NCI-H2196 treated with DMSO at 0.1 percent for 48 hours (cell line): ENCODE data around the gene PARN.

Experiments used
- DNase-seq: peaks from one replicate; lab custom pipeline; 2025; ENCODE audit not compliant: unreplicated experiment; lab: John Stamatoyannopoulos, UW

PARN gene

DNA sequence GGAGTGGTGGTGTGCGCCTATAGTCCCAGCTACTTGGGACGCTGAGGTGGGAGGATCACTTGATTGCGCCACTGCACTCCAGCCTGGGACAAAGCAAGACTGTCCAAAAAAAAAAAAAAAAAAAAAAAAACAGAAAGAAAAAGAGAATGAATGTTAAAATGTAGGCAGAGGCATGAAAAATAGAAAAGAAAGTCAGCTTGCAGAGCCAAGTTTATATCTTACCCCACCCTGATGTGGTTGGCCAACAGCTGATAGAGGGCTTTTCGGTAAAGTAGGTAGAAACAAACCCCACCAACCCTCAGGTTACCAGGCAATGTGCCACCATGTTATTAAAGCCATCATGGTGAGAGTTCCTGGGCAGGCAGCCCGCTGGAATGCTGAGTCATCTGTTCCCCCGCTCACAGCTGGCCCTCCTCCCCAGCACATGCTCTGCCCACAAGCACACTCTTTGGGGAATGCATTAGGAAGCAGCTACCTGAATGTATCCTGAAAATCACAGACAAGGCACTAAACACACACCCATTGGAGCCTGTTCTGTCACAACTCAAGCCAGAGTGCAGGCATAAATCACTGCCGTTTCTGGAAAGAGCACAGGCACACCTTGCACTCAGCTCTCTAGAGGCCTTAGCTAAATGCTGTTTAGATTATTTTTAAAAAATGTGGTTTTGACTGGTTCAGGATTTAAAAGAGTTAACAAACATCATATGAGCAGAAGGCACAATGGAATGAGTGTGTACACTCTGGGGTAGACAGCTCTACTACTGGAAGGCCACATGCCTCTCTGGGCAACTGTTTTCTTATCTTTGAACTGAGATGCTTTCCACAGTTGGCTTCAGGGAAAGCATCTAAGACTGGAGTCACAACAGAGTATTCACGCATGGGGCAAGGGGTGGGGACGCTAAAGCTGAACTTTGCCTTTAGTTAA is 128.5 kb downstream of the PARN start:
- peak; percentile 80 for DNase-seq

DNA sequence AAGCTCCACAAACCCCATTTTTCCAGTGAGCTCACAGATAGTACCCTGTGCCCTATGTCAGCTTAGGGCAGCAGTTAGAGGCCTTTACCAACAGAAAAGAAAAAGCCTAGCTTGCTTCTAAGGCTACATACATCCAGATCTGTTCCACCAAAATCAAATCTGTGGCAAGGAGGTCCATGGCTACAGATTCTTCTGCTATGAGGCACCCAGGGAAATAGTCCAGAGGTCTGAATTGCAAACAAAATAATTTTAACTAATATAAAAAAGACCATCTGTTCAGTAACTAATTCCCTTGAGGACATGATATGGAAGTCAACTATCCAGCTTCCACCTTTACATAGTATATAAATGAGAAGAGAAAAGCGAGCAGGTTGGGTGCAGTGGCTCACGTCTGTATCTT is 129.3 kb downstream of the PARN start:
- no peak for DNase-seq

DNA sequence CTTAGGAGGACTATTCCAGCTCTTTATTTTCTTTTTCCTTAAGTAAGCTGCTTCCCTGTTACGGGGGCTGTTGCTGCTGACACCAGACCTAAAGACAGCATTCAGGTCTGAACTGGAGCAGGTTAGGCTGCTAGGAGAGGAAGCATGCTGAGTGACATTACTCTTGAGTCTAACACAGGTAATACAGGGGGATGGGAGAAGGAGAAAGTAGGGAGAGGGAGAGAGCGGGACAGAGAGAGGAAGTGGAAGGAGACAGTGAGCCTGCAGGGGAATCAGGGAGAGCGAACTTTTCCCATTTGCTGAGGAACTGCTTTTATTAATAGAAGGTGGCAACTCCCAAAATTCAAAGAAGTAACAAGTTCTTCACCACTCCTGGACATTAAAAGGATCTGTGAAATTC is 130.9 kb downstream of the PARN start:
- DNase-seq = no peak

DNA sequence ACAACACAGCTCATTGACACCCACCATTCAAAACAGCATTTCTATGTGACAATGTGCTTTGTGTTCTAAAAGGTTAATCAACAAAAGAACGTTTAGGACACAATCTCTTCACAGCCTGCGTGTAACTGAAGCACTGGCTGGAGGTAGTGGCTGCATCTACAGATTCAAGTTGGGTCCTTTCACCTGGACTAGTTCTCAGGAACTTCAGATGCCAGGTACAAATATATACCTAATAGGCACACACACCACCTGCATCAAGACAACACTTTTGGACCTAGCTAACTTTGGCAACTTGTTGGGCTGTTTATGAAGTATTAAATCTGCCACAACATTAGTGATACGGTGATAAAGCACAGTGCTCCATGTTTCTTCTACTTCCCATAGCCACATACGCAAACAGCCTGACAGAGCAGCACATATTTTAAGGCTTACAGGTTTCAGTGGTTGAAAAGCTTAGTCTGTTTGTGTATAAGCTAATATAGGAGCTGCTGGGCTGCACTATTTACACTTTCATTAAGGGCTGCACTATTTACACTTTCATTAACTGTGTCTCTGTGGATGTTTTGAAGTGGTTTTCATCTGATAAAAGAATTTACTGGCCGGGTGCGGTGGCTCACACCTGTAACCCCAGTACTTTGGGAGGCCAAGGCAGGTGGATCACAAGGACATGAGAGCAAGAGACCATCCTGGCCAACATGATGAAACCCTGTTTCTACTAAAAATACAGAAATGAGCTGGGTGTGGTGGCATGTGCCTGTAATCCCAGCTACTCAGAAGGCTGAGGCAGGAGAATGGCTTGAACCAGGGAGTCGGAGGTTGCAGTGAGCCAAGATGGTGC is 132.6 kb downstream of the PARN start:
- DNase-seq = no peak

DNA sequence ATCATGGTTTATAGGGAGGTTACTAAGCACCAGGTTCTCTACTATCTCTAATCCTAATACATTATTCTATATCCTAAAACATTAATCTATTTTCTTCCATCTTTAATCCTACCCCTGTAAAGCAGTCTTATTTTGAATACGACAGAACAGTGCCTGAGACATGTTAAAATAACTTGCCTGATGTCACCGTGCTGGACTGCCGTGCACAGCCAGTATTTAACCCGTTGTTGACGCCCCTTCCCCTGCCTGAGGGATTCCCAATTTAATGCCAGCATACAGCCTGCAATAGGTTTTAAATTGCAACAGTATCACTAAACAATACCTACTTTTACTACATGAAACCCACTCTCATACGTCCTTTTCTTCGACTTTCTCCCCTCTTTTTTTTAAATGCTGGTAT is 133.3 kb downstream of the PARN start:
- no peak for DNase-seq

DNA sequence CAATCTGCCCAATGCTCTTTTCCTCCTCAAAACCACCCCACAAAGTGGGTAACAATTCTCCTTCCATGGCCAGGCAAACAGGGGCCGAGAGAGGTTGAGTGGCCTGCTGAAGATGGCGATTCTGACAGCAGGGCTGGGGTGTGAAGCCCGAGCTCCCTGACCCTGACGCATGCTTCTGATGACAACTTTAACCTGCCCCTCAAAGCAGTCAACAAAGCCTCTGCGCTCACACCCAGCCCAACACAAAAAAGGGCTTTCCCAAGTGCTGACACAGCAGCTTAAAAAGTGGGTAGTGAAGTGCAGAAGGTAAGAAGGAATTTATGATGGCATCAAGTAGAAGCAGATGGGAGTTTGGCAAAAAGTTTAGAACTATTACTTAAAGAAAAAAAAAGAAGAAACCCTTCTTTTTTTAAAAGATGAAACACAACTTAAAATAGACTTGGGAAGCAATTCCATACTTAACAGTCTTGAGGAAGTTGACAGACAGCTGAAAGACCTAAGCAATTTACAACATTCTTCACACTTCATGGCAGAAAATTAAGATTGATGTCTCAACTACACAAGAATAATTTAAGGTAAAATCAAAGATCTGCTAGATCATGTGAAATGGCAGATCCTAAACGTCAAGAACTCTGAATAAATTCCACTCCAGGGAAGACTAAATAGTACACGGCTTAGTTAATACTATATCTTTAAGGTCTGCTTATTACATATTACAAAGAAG is 133.9 kb downstream of the PARN start:
- no peak for DNase-seq

DNA sequence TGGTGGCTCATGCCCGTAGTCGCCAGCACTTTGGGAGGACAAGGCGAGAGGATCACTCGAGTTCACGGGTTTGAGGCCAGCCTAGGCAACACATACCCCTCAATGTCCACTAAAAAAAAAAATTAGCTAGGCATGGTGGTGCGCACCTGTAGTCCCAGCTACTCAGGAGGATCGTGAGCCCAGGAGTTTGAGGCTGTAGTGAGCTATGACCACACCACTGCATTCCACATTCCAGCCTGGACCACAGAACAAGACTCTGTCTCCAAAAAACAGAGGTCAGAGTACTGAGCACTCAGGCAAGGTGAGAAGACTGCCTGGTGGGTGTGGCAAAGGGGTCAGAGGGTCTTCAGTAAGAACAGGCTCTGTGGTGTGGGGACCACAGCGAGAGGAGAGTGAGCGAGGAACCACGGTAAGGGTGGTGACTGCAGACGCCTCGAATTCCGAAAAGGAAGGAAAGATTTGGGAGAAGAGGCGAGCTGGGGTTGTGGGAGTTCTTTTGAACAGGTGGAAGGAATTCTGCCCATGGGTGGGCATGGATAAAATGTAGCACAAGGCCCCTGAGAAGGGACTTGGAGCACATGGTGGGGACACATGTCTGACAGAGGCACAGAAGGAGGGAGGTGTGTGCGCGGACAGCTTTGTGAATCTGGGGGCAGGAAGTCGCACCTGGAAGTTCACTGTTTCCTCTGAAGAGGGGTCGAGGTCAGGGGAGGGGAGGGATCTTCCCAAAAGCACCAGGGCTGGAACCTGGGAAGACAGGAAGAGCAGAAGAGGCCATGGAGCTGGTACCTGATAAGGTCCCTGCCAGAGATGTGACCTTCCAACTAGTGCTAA is 134.6 kb downstream of the PARN start:
- no peak for DNase-seq

DNA sequence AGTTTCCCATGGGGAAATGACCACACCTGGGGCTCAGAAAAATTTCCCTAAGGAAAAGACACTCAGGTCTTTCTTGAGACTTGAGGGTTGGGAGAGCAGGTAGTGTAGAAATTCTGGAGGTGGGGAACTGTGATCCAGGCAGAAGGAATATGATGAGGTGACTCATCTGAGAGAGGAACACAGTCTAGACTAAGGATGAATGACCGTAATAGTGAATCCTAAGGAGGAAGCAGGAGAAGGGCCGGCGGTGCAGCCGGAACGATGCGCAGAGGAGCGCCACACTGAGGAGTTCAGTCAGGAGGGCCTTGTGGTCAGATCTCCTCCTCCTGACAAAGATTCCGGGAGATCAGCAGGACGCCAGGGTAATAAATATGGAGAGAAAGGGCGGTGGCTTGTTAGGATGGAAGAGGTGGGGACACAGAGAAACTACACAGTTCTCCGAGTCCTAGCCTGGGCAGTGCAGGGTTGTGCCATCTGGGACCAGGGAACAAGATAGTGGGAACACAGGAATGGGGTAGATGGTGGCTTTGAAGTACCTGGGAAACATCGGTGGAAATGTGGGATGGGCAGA is 135.6 kb downstream of the PARN start:
- DNase-seq = no peak

DNA sequence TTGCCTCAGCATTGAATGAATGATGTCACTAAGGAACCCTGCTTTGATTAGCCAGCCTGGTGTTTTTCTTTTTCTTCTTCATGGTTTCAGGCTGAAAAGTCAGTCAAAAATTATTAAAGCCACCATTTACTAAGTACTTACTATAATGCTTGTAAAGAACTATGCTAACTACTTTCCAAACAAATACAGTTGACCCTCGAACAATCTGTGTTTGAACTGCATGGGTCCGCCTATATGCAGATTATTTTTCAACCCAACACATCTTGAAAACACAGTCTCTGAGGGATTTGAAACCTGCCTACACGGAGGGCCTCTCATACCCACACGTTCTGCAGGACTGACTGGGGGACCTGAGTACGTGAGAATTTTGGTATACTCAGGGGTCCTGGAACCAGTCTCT is 136.3 kb downstream of the PARN start:
- no peak for DNase-seq

DNA sequence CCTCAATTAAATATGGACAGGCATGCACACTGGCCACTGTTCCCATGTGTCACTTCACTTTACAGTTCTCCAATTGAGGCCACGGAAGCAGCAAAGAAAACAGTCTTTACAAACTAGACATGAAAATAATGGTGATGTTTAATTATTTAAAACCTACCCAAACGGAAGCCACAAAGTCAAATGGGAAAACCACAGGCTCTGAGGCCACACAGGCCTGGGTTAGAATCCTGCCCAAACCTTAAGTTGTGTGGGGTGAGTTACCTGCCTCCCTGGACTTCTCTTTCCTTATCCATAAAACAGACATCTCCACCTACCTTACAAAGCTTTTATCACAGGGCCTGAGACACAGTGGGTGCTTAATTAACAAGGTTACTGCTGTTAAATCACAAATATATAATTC is 137.4 kb downstream of the PARN start:
- DNase-seq = no peak

DNA sequence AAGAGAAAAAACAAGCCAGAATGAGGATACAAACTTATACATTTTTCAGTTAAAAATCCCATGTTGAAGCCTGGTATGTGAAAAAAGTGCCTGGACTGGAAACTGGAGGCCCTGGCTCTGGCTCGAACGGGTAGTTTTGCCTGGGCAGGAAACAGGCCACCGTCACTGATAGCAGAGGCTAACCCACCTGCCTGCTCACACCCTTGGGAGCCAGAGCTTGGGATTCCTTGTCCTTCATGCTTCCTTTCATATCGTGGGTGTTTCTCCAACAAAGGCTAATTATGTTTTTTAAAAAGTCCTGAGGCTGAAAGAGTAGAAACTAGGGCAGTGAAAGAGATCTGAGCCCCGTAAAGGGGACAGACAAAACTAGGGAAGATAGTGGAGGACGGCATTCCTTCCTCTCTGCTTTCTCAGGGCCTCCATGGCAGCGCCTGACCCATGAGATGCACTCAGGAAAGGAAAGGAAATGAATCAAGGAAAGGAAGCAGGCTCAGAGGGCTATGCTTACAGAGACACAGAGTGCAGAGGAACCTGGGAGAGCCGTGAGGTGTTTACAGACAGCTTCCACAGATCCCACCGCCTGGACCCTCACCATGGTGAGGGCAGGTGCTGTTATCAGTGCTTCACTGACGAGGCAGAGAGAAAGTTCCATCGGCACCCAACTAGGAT is 138.1 kb downstream of the PARN start:
- DNase-seq = no peak

DNA sequence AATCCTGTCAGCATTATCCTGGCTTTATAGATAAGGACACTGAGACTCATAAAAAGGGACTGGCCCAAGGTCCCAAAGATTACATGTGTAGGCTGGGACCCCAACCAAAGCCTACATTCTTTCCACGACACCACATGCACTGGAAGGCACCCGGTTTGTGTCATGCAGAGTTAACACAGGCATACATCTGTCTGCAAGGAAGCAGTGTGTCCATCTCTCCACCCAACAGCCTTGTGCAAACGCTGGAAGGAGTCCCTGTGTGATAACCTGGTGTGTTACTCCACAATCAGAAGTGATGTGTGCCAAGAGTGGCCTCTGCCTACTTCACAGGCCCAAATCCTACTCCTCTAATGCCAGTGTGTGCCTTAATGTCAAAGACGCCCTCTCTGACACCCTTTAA is 139.8 kb downstream of the PARN start:
- DNase-seq = no peak

DNA sequence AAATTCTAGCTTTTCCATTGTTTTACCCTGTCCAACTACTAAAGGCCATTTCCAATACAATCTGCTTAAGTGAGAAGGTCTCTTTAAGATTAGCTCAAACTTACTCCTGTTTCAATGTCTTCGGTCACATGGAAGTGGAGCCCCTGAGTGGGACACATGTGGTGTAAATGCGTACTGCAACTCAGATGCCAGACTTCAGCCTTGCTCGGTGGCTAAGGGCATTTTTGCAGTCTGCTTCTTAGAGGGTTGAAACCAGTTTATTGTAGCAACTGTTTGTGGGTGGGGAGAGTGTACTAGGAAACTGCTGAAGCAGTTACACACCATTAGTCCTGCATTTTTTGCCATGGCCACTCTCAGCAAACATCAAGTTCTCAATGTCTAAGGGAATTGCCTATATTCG is 140.6 kb downstream of the PARN start:
- DNase-seq = no peak

DNA sequence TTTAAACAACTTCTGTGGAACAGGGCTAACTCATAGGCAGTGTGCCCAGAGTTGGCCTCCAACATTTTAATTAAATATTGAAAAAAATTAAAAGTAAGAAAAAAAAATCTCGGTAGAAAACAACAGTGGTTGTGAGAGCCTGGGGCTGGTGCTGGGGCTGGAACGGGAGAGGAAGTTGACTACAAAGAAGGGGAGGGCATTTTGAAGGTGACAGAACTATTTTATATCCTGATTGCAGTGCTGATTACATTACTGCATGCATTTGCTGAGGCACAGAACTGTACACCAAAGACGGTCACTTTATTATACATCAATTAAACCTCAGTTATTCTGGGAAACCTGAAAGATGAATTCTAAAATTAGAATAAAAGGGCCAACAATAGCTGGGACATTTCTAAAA is 142.5 kb downstream of the PARN start:
- DNase-seq = no peak

DNA sequence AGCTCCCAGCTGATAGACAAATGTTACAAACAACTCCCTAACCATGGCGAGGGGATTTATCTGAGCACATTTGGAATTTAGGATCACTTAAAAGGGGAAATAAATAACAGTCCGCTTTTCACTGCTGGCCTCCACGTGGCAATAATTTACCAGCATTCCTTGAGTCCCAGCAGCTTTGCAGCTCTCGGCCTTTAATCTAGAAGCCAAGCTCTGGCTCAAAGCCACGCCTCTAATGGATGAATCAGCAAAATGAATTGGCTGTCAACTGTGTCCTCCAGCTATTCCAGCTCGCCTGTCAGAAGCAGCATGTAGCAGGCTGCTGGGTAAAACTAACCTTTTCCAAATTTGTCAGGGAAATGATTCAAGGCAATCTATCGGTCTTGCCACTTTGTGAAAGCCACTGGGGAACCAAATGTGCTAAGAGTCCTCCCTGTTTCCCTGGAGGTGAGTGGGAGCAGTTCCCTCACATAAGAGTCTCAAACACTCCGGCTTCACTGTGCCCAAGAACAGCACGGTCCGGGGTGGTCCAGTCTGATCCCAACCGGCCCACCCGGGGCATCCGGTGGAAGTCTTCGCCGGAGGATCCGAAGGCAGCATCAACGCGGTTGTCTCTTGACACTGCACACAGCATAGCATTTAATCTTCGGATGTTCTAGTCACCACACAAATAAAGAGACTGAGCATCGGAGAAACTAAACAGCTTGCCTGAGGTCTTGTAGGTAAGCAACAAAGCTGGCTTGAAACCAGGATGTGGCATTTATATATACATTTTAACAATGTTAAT is 143.3 kb downstream of the PARN start:
- DNase-seq = peak; percentile 19

DNA sequence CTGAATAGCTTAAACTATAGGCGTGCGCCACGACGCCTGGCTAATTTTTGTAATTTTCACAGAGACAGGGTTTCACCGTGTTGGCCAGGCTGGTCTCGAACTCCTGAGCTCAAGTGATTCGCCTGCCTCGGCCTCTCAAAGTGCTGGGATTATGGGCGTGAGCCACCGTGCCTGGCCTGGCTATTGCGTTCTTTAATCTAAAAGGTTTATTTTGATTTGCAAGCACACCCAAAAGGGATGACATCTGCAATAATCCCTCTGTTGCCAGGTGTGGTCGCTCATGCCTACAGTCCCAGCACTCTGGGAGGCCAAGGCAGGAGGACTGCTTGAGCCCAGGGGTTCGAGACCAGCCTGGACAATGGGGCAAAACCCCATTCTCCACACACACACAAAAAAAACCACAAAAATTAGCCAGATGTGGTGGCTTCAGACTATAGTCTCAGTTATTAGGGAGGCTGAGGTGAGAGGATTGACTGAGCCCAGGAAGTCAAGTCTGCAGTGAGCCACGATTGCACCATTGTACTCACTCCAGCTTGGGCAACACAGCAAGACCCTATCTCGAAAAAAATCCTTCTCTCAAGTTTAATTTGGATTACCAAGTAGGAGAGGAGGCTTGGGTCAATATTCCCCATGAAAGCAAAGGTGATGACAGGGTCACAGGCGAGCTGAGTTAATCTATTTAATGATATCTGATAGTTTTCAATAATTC is 144.1 kb downstream of the PARN start:
- no peak for DNase-seq

DNA sequence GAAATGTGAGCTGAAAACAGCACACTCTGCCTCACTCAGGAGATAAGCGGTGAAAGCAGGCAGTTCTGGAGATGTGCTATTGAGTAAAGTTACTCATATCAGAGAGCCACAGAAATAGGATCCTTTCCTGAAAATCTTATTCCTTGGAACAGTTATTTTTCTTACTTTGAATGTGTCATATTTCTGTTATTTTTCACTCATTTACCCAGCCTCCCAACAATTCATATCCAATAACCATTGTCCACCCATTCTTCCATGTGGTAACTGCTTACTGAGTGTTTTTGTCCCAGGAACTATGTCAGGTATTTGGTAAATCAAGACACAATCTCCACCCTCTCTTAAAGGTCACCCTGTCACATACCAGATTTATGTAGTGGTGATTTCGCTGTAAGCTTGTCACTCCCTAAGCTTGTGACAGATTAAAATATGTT is 144.9 kb downstream of the PARN start:
- DNase-seq = no peak

DNA sequence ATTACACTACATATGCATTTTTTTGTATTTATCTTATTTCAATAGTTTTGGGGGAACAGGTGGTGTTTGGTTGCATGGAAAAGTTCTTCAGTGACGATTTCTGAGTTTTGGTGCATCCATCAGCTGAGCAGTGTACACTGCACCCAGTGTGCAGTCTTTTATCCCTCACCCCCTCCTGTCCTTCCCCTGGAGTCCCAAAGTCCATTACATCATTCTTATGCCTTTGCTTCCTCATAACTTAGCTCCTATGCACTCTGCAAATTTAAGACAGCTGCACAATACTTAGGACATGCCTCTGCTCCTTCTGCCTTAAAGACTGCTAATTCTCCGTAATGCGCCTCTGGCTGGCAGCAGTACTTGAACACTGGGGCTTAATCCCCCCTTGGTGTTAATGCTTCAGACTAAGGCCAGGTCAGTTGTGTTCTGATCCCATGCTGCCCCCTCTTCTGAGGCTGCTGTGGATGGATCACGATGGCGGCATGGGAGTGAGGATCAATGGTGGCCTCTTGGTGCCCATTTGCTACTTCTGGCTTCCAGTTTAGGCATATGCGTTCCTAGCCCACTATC is 146.2 kb downstream of the PARN start:
- no peak for DNase-seq
